ENCODE measurements around the gene ADARB2. TPM values are rescaled to one million over a fixed set of nuclear protein-coding genes. Genes with fewer than 3 reads are reported as not detected.
A peak's percentile ranks its signal among the peaks of the same experiment; 100 is the strongest.

The ADARB2 gene
- total and polyA plus RNA-seq, 11 donors: 0.07 to 1.2 (median 0.28) TPM; not detected in 4

- Histone ChIP-seq H3K36me3 (no peaks in the 10 kb centered on the region), H3K27me3 (peaks cover 0 to 9% (median 0%) of the 10 kb centered on the region in 9 donors), H3K9me3 (no peaks in the 10 kb centered on the region), H3K4me3 (no peak overlapping the region), H3K27ac (no peak overlapping the region), H3K4me1 (no peaks in the 10 kb centered on the region)
- WGBS, 4 donors: 78 to 88% (median 83%) methylated on average over 15 of the region's 15 CpGs
- ATAC-seq (no peak), DNase-seq (peak in 1 of 5 donors; percentile 44)
- intact Hi-C loops (cut with DNase I): no loop called here
- TF ChIP-seq CTCF (IDR thresholded peaks at IDR 0.05) (no peak), POLR2A (IDR thresholded peaks at IDR 0.05) (no peak)
These were observed 59.2 kb downstream of the ADARB2 start for GRCh38 chr10:1678084-1678483.

GRCh38 chr10:1677307-1677939 lies 59.9 kb downstream of the ADARB2 start:
- Histone ChIP-seq H3K27ac (no peak overlapping the region), H3K27me3 (peaks cover 0 to 9% (median 0%) of the 10 kb centered on the region in 9 donors), H3K4me3 (no peak overlapping the region), H3K36me3 (no peaks in the 10 kb centered on the region), H3K4me1 (no peaks in the 10 kb centered on the region), H3K9me3 (no peaks in the 10 kb centered on the region)
- TF ChIP-seq POLR2A (IDR thresholded peaks at IDR 0.05): no peak
- TF ChIP-seq CTCF (IDR thresholded peaks at IDR 0.05): no peak
- ATAC-seq (no peak), DNase-seq (no peak)
- intact Hi-C loops (cut with DNase I): no loop called here
- 51 to 75% (median 65%) methylated on average over 4 to 6 of the region's 6 CpGs for WGBS, 4 donors

- DNase-seq (no peak), ATAC-seq (no peak)
- peaks cover 0 to 9% (median 0%) of the 10 kb centered on the region in 9 donors for H3K27me3 ChIP-seq
- no peak overlapping the region for H3K27ac ChIP-seq
- no peaks in the 10 kb centered on the region for H3K9me3 ChIP-seq
- no peaks in the 10 kb centered on the region for H3K36me3 ChIP-seq
- no peaks in the 10 kb centered on the region for H3K4me1 ChIP-seq
- WGBS, 4 donors: 90 to 92% (median 91%) methylated on average over 11 of the region's 11 CpGs
- intact Hi-C loops (cut with DNase I): no loop called here
- TF ChIP-seq CTCF (IDR thresholded peaks at IDR 0.05) (no peak), POLR2A (IDR thresholded peaks at IDR 0.05) (no peak)
- no peak overlapping the region for H3K4me3 ChIP-seq
These were observed 62.8 kb downstream of the ADARB2 start for GRCh38 chr10:1674501-1674900.

- ATAC-seq (no peak), DNase-seq (no peak)
- no peak overlapping the region for H3K27ac ChIP-seq
- no peaks in the 10 kb centered on the region for H3K9me3 ChIP-seq
- peaks cover 0 to 9% (median 0%) of the 10 kb centered on the region in 9 donors for H3K27me3 ChIP-seq
- intact Hi-C loops (cut with DNase I): no loop called here
- no peaks in the 10 kb centered on the region for H3K36me3 ChIP-seq
- H3K4me1 ChIP-seq: no peaks in the 10 kb centered on the region
- 82 to 87% (median 85%) methylated on average over 21 of the region's 21 CpGs for WGBS, 4 donors
- TF ChIP-seq POLR2A (IDR thresholded peaks at IDR 0.05): no peak
- TF ChIP-seq CTCF (IDR thresholded peaks at IDR 0.05): no peak
- H3K4me3 ChIP-seq: no peak overlapping the region
These were observed 63.6 kb downstream of the ADARB2 start for GRCh38 chr10:1673568-1674345.
